DND-41 (cell line): ENCODE measurements around the gene LACTB.

Source experiments
- ATAC-seq: fragments of 200-7000 bp; cut with Tn5 transposase; 3 replicates; pipeline ENCODE4 v1.9.1; 2021; ENCODE audit warnings: low read depth; ENCODE audit not compliant: insufficient read depth
- DNase-seq: peaks from one replicate; pipeline ENCODE4 v3.0.0-alpha.2; 2020
- H2AFZ ChIP-seq: 2 replicates; pipeline ENCODE4 v1.6.0; 2012; ENCODE audit warnings: low read depth, low read length
- H3K27ac ChIP-seq: 2 replicates; pipeline ENCODE4 v1.5.1; 2012; ENCODE audit warnings: low read length, inconsistent platforms
- H3K27me3 ChIP-seq: fragments of 200-600 bp; sonication (generic); 2 replicates; pipeline ENCODE4 v1.6.0; 2012; ENCODE audit warnings: low read length, mild to moderate bottlenecking, inconsistent platforms; ENCODE audit not compliant: insufficient read depth, poor library complexity
- H3K36me3 ChIP-seq: 2 replicates; pipeline ENCODE4 v1.5.1; 2012; ENCODE audit warnings: low read length, inconsistent platforms; ENCODE audit not compliant: insufficient read depth
- H3K4me1 ChIP-seq: 2 replicates; pipeline ENCODE4 v1.5.1; 2012; ENCODE audit warnings: mild to moderate bottlenecking, low read length; ENCODE audit not compliant: insufficient read depth
- H3K4me2 ChIP-seq: 2 replicates; pipeline ENCODE4 v1.6.0; 2012; ENCODE audit warnings: mild to moderate bottlenecking, moderate library complexity, low read length, inconsistent platforms; ENCODE audit not compliant: insufficient read depth
- H3K4me3 ChIP-seq, 2 experiments: fragments of 200-600 bp in 1 of 2; shearing (Covaris generic) in 1 of 2; 2 replicates each; pipeline ENCODE4 v1.5.1; 2012 to 2016; ENCODE audit warnings: inconsistent platforms in 2 of 2, low read length in 2 of 2, mild to moderate bottlenecking in 2 of 2, low read depth in 1 of 2, moderate library complexity in 1 of 2
- H3K79me2 ChIP-seq: 2 replicates; pipeline ENCODE4 v1.6.0; 2012; ENCODE audit warnings: low read length, inconsistent platforms; ENCODE audit not compliant: insufficient read depth
- H3K9ac ChIP-seq: 2 replicates; pipeline ENCODE4 v1.6.0; 2012; ENCODE audit warnings: low read depth, mild to moderate bottlenecking, inconsistent platforms, low read length, moderate library complexity
- H3K9me3 ChIP-seq: 2 replicates; pipeline ENCODE4 v1.5.1; 2012; ENCODE audit warnings: low read length, moderate library complexity, mild to moderate bottlenecking, inconsistent platforms; ENCODE audit not compliant: insufficient read depth, severe bottlenecking
- H4K20me1 ChIP-seq: 2 replicates; pipeline ENCODE4 v1.6.0; 2012; ENCODE audit warnings: low read length; ENCODE audit not compliant: insufficient read depth
- EZH2 ChIP-seq: IDR thresholded peaks from 3 replicates; pipeline ENCODE4 v1.6.1; 2012; ENCODE audit warnings: borderline replicate concordance, low read depth, mild to moderate bottlenecking, moderate library complexity, low read length, inconsistent platforms; ENCODE audit not compliant: severe bottlenecking
- TF ChIP-seq, protein P1 (sequence below): IDR thresholded peaks from 2 replicates; pipeline ENCODE4 v1.5.1; 2012; ENCODE audit warnings: borderline replicate concordance, low read length, moderate library complexity, mild to moderate bottlenecking; ENCODE audit not compliant: poor library complexity, severe bottlenecking; ENCODE audit errors: extremely low read depth

The LACTB gene

DNA sequence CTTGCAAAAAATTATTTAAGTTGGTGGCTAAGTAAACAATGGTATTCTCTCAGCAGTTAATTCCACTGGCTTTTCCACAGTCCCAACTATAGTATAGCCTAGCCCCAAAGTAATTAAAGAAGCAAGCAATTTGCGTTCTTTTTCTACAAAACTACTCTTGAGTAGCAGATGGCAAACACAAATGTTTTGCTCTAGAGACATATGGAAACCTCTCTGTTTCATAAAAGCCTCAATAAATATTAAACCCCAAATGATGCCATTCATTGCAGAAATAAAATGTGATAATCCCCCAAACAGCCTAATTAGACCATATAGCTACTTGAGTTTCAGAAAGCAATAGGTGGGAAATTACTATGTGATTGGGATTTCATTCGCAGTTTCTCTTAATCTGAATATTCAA lies 59.1 kb downstream of the LACTB start:
- H2AFZ ChIP-seq = no peak overlapping the region
- no peak for ATAC-seq
- H3K4me1 ChIP-seq = no peaks in the 10 kb centered on the region
- no peak overlapping the region for H3K4me3 ChIP-seq
- no peak for DNase-seq
- H3K27ac ChIP-seq = no peak overlapping the region
- TF ChIP-seq, protein P1, sequence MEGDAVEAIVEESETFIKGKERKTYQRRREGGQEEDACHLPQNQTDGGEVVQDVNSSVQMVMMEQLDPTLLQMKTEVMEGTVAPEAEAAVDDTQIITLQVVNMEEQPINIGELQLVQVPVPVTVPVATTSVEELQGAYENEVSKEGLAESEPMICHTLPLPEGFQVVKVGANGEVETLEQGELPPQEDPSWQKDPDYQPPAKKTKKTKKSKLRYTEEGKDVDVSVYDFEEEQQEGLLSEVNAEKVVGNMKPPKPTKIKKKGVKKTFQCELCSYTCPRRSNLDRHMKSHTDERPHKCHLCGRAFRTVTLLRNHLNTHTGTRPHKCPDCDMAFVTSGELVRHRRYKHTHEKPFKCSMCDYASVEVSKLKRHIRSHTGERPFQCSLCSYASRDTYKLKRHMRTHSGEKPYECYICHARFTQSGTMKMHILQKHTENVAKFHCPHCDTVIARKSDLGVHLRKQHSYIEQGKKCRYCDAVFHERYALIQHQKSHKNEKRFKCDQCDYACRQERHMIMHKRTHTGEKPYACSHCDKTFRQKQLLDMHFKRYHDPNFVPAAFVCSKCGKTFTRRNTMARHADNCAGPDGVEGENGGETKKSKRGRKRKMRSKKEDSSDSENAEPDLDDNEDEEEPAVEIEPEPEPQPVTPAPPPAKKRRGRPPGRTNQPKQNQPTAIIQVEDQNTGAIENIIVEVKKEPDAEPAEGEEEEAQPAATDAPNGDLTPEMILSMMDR = no peak
- no peak for TF ChIP-seq EZH2
- H3K79me2 ChIP-seq = no peaks in the 10 kb centered on the region
- H3K27me3 ChIP-seq = no peaks in the 10 kb centered on the region
- no peaks in the 10 kb centered on the region for H3K36me3 ChIP-seq
- H3K4me2 ChIP-seq = no peak overlapping the region
- H4K20me1 ChIP-seq = no peaks in the 10 kb centered on the region
- H3K9ac ChIP-seq = no peak overlapping the region
- no peaks in the 10 kb centered on the region for H3K9me3 ChIP-seq

DNA sequence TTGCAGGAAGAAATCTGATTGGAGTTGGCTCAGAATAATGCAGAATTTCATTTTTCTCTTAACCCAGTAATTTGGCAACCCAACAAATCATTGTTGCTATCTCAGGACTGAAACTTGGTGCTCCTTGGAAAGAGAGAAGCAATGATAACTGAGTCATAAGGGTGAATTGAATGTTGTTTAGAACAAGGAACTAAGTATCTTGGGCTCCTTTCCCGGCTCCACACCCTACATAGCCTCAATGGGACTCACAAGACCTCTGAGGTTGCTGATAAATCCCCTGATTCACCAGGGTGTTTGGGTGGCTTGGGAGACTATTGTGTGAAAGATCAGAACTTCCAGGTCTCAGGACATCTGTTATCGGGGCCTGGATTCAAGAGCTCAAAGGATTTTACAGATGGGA lies 60.0 kb downstream of the LACTB start:
- Histone ChIP-seq H2AFZ (no peak overlapping the region), H3K9ac (no peak overlapping the region), H3K79me2 (no peaks in the 10 kb centered on the region), H3K4me2 (no peak overlapping the region), H3K9me3 (no peaks in the 10 kb centered on the region), H4K20me1 (no peaks in the 10 kb centered on the region), H3K27ac (no peak overlapping the region), H3K4me3 (no peak overlapping the region), H3K36me3 (no peaks in the 10 kb centered on the region), H3K27me3 (no peaks in the 10 kb centered on the region), H3K4me1 (no peaks in the 10 kb centered on the region)
- ATAC-seq = no peak
- DNase-seq = no peak
- TF ChIP-seq EZH2 = no peak
- TF ChIP-seq, protein P1 = no peak

DNA sequence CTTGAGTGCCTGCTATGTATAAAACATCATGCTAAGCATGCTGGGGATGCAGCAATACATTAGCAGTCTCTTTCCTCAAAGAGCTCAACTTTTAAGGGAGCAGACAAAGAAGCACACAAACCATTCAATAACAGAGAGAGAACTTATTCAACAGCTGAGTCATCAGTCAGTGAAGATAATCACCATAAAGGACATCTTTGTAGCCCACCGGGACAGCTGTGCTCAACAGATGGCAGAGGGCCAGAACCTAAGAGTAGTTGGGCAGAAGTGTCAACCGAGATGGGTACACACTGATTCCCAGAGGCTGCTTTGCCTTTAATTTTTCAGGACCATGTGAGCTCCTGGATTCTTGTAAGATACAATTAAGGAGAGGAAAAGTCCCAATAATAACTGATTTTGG lies 63.5 kb downstream of the LACTB start:
- Histone ChIP-seq H3K9ac (no peak overlapping the region), H3K4me2 (no peak overlapping the region), H3K79me2 (peaks cover 8% of the 10 kb centered on the region), H3K27ac (no peak overlapping the region), H4K20me1 (no peaks in the 10 kb centered on the region), H2AFZ (no peak overlapping the region), H3K27me3 (no peaks in the 10 kb centered on the region), H3K36me3 (no peaks in the 10 kb centered on the region), H3K4me3 (no peak overlapping the region), H3K4me1 (peaks cover 12% of the 10 kb centered on the region), H3K9me3 (no peaks in the 10 kb centered on the region)
- ATAC-seq = no peak
- DNase-seq = no peak
- TF ChIP-seq, protein P1 = no peak
- no peak for TF ChIP-seq EZH2

DNA sequence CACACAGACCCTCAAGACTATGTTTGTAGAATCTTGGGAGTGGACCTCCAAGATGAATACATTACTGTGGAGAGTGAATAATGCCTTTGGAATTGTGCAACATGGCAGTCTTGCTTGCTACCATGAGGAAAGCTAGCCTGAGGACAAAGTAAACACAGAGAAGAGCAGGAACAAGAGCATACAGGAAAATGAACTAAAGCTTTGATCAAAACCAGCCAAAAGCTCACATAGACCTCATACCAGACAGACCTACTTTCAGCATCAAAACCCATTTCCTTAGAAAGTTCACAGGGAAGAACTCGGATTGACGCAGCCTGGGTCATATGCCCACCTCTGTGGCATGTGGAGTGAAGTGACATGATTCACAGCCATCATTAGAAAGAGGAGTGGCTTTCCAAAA lies 64.4 kb downstream of the LACTB start:
- Histone ChIP-seq H3K9ac (no peak overlapping the region), H3K36me3 (no peaks in the 10 kb centered on the region), H3K4me2 (no peak overlapping the region), H4K20me1 (no peaks in the 10 kb centered on the region), H3K4me3 (no peak overlapping the region), H3K79me2 (peaks cover 17% of the 10 kb centered on the region), H3K27me3 (no peaks in the 10 kb centered on the region), H3K4me1 (peaks cover 20% of the 10 kb centered on the region), H3K9me3 (no peaks in the 10 kb centered on the region), H3K27ac (no peak overlapping the region), H2AFZ (no peak overlapping the region)
- DNase-seq = no peak
- TF ChIP-seq EZH2 = no peak
- TF ChIP-seq, protein P1 = no peak
- ATAC-seq = no peak
